Measurements from ENCODE around the gene NGRN.

NGRN gene

DNA sequence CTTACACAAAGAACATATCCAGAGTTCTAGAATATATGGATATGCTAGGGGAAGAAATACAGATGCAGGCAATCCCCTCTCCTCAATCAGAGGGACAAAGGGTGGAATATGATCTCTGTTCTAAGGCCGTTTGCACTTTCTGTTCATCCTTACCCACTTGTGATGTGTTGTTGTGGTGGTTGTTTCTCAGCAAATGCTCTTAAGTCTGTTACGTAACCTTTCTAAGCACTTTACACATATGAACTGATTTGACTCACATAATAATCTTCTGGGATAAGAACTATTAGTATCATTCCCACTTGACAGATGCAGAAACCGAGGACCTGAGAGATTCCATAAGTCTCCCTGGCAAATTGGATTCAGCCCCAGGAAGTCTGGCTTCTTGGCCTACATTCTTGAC, 40.5 kb downstream of the NGRN start:
- H3K4me3 ChIP-seq (ENCODE audit: low read depth, low read length), result no peak overlapping the region
- DNase-seq (ENCODE audit: low read depth), result no peak
- TF ChIP-seq, protein P1, sequence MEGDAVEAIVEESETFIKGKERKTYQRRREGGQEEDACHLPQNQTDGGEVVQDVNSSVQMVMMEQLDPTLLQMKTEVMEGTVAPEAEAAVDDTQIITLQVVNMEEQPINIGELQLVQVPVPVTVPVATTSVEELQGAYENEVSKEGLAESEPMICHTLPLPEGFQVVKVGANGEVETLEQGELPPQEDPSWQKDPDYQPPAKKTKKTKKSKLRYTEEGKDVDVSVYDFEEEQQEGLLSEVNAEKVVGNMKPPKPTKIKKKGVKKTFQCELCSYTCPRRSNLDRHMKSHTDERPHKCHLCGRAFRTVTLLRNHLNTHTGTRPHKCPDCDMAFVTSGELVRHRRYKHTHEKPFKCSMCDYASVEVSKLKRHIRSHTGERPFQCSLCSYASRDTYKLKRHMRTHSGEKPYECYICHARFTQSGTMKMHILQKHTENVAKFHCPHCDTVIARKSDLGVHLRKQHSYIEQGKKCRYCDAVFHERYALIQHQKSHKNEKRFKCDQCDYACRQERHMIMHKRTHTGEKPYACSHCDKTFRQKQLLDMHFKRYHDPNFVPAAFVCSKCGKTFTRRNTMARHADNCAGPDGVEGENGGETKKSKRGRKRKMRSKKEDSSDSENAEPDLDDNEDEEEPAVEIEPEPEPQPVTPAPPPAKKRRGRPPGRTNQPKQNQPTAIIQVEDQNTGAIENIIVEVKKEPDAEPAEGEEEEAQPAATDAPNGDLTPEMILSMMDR (IDR thresholded peaks at IDR 0.05; ENCODE audit: low read depth, low read length, missing control alignments), result no peak
- in situ Hi-C loops (cut with HindIII; ENCODE audit: low sequenced_read_pairs), result no loop called here

DNA sequence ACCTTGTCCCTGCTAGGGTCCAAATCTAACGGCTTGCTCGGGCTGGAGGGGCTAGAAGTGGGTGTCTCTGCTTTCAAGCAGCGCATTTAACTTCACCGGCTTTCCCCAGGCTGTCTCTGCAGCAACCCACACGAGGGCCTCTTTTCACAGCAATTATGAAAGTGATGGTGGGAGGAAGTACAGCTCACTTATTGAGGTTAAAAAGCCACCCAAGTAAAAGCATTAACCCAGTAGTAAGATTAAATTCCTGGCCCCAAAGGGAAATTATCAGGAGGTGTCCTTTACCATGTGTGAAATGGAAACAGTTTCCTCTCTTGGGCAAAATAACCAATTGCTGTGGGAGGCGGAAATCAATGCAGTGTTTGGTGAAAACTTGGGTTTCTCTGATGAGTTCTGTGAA, 41.1 kb downstream of the NGRN start:
- in situ Hi-C loops (cut with HindIII; ENCODE audit: low sequenced_read_pairs), result no loop called here
- TF ChIP-seq, protein P1 (IDR thresholded peaks at IDR 0.05; ENCODE audit: low read depth, low read length, missing control alignments), result no peak
- no peak overlapping the region for H3K4me3 ChIP-seq (ENCODE audit: low read depth, low read length)
- no peak for DNase-seq (ENCODE audit: low read depth)

DNA sequence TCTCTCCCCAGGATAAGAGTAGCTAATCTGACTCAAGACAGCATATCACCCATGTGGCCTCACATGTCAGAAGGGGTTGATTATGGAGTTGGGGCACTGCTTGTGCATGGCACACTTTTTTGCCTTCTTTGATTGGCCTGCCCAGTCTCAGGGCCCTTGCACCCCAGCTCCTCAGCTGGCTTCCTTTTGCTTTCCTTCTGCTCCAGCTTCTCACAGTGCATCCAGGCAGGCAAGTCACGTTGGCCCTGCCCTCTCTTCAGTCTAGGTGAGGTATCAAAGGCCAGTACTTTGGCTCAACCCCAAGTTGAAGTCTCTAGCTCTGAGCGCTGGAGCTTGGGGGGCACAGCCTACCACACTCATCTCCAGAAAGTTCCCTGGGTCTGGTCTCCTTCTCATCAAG, 42.2 kb downstream of the NGRN start:
- no peak overlapping the region for H3K4me3 ChIP-seq (ENCODE audit: low read depth, low read length)
- in situ Hi-C loops (cut with HindIII; ENCODE audit: low sequenced_read_pairs), result no loop called here
- TF ChIP-seq, protein P1 (IDR thresholded peaks at IDR 0.05; ENCODE audit: low read depth, low read length, missing control alignments), result no peak
- no peak for DNase-seq (ENCODE audit: low read depth)

DNA sequence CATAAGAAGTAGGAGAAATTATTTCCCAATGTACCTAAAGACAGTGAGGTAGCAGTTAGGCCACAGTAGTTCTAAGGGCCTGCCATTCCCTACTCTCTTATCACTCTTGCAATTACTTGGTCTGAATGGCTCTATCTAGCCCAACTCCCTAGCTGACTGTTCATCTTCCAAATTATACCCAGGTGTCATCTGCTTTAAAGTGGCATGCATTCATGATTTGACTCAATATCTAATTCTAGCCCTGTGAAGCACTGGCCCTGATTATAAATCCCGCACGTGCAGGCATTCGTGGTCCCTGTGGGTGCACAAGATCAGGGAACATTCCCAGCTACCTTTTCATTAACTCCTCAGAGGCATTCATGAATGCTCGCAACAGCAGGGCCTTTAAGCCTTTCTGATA, 43.5 kb downstream of the NGRN start:
- in situ Hi-C loops (cut with HindIII; ENCODE audit: low sequenced_read_pairs), result no loop called here
- H3K4me3 ChIP-seq (ENCODE audit: low read depth, low read length), result no peak overlapping the region
- TF ChIP-seq, protein P1 (IDR thresholded peaks at IDR 0.05; ENCODE audit: low read depth, low read length, missing control alignments), result no peak
- DNase-seq (ENCODE audit: low read depth), result no peak

DNA sequence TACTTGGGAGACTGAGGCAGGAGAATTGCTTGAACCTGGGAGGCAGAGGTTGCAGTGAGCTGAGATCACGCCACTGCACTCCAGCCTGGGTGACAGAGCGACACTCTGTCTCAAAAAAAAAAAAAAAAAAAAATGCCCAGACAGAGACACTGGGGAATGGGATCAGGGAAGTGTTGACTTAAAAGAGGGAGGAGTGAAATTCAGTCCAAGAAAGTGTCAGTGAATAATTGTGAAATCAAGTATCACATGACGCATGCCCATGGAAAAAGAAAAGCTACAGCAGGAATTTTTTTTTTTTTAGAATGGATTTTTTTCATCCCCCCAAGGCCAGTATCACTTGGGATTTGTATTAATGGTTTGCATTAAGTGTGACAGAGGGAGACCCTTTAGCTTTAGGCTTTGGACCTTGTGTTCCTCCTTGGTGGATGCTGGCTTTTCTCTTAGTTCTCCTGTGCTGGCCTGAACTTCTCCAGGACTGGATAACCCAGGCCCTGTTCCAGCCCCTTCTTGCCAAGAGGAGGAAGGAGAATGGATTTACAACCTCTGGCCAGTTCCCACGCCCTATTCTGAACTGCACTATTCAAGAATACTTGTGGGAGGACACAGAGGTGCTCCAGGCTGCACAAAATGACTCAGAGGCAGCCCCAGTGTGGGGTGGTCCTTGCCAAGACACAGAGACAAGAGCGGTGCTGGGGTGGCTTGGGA, 50.0 kb downstream of the NGRN start:
- in situ Hi-C loops (cut with HindIII; ENCODE audit: low sequenced_read_pairs), result no loop called here
- DNase-seq (ENCODE audit: low read depth), result peak; percentile 41
- TF ChIP-seq, protein P1 (IDR thresholded peaks at IDR 0.05; ENCODE audit: low read depth, low read length, missing control alignments), result no peak
- no peak overlapping the region for H3K4me3 ChIP-seq (ENCODE audit: low read depth, low read length)

DNA sequence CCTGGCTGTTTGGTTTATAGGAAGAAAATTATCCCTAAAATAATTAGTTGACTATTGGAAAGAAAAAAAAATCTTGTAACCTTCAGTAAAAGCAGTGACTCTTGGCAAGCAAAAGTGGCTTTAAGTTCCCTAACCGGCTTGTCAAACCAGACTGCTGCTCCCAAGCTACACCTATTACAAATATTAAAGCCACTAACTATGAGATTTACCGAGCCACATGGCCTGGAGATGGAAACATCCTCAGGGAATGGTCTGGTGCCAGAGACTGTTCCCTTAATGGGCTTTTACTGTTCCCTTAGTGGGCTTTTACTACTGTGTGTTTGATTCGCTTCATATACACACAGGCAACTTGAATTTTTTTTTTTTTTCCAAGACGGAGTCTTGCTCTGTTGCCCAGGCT, 50.7 kb downstream of the NGRN start:
- in situ Hi-C loops (cut with HindIII; ENCODE audit: low sequenced_read_pairs), result no loop called here

More for the DNA sequence above, 50.7 kb downstream of the NGRN start:
- H3K4me3 ChIP-seq (ENCODE audit: low read depth, low read length), result no peak overlapping the region
- DNase-seq (ENCODE audit: low read depth), result no peak
- TF ChIP-seq, protein P1 (IDR thresholded peaks at IDR 0.05; ENCODE audit: low read depth, low read length, missing control alignments), result no peak

Measured in astrocyte of the cerebellum (primary cell).